ENCODE measurements around the gene GAS2L1.
"Not testable (repeated sequence)": the region's sequence is repeated elsewhere in the genome, so short reads cannot be mapped to it uniquely, and the experiment has no call there.

The GAS2L1 gene

GRCh38 chr22:29344137-29344536, 37.7 kb downstream of the GAS2L1 start:
- no peak for DNase-seq

- not testable (repeated sequence) for DNase-seq
Observed at GRCh38 chr22:29344889-29345288, 38.4 kb downstream of the GAS2L1 start.

- no peak for DNase-seq
Observed at GRCh38 chr22:29345932-29346331, 39.5 kb downstream of the GAS2L1 start.

GRCh38 chr22:29346659-29347058, 40.2 kb downstream of the GAS2L1 start:
- DNase-seq: no peak

- DNase-seq: no peak
Observed at GRCh38 chr22:29348041-29348440, 41.6 kb downstream of the GAS2L1 start.

GRCh38 chr22:29348956-29349355, 42.5 kb downstream of the GAS2L1 start:
- no peak for DNase-seq

- no peak for DNase-seq
Observed at GRCh38 chr22:29351042-29351441, 44.6 kb downstream of the GAS2L1 start.

GRCh38 chr22:29351891-29352290, 45.4 kb downstream of the GAS2L1 start:
- DNase-seq: no peak

GRCh38 chr22:29352778-29353177, 46.3 kb downstream of the GAS2L1 start:
- DNase-seq: no peak

- no peak for DNase-seq
Observed at GRCh38 chr22:29353286-29353685, 46.8 kb downstream of the GAS2L1 start.

- DNase-seq: no peak
Observed at GRCh38 chr22:29353860-29354259, 47.4 kb downstream of the GAS2L1 start.

GRCh38 chr22:29357193-29357890, 50.9 kb downstream of the GAS2L1 start:
- not testable (repeated sequence) for DNase-seq

- DNase-seq: no peak
Observed at GRCh38 chr22:29359469-29359868, 53.0 kb downstream of the GAS2L1 start.
